Muscle of leg (tissue), 11 donors: Measurements from ENCODE around the gene CDK13. TPM values are rescaled to one million over a fixed set of nuclear protein-coding genes. Genes with fewer than 3 reads are reported as not detected.
A peak's percentile ranks its signal among the peaks of the same experiment; 100 is the strongest.

Source experiments
- DNase-seq: peaks from one replicate; pipeline ENCODE4 v3.0.0; 2013
- H3K27ac ChIP-seq: one replicate; pipeline ENCODE4 v1.5.1; 2013; ENCODE audit warnings: mild to moderate bottlenecking, low read length, control low read depth
- H3K27me3 ChIP-seq: one replicate; pipeline ENCODE4 v1.6.1; 2013; ENCODE audit warnings: low read length; ENCODE audit not compliant: control insufficient read depth, insufficient read depth
- H3K36me3 ChIP-seq: one replicate; pipeline ENCODE4 v1.6.1; 2013; ENCODE audit warnings: low read length; ENCODE audit not compliant: control insufficient read depth, insufficient read depth
- H3K4me1 ChIP-seq: one replicate; pipeline ENCODE4 v1.6.1; 2013; ENCODE audit warnings: low read length; ENCODE audit not compliant: control insufficient read depth, insufficient read depth
- H3K4me3 ChIP-seq: one replicate; pipeline ENCODE4 v1.5.1; 2013; ENCODE audit warnings: low read length, control low read depth
- H3K9me3 ChIP-seq: replicated peaks from 2 replicates; pipeline ENCODE4 v1.6.1; 2013; ENCODE audit warnings: low read depth, low read length; ENCODE audit not compliant: control insufficient read depth
- WGBS: methylation state at CpG from one replicate; pipeline ENCODE4 v1.1.5; 2013; ENCODE audit warnings: missing lambda C conversion rate; ENCODE audit not compliant: insufficient coverage; 5-methylcytosine and 5-hydroxymethylcytosine counted together
- polyA plus RNA-seq, 8 donors: library from polyadenylated mRNA; unstranded; fragments of 120-200 nt; gene quantifications; one replicate each; pipeline versions ENCODE4 v1.2.1 to v1.2.3, GENCODE V29; 2013; ENCODE audit warnings: inconsistent platforms in 1 of 8, low replicate concordance in 1 of 8; ENCODE audit not compliant: insufficient read length in 8 of 8, insufficient read depth in 1 of 8
- total RNA-seq: library from RNA; stranded (reverse); fragments of 120-200 nt; gene quantifications from one replicate; pipeline ENCODE4 v1.2.4, GENCODE V29; 2013

The CDK13 gene
- total and polyA plus RNA-seq, 9 donors, result 32.3 to 52.8 (median 34.1) TPM

- Histone ChIP-seq H3K4me1 (no peaks in the 10 kb centered on the region), H3K27ac (no peak overlapping the region), H3K9me3 (no peaks in the 10 kb centered on the region), H3K4me3 (no peak overlapping the region), H3K36me3 (peaks cover 7% of the 10 kb centered on the region), H3K27me3 (no peaks in the 10 kb centered on the region)
- no CpG with 5 or more reads among the region's 2 CpGs for WGBS
- DNase-seq, result no peak
Observed at GRCh38 chr7:40041456-40041855, 91.4 kb downstream of the CDK13 start.

- Histone ChIP-seq H3K9me3 (no peaks in the 10 kb centered on the region), H3K4me3 (no peak overlapping the region), H3K27me3 (no peaks in the 10 kb centered on the region), H3K27ac (no peak overlapping the region), H3K36me3 (peaks cover 8% of the 10 kb centered on the region), H3K4me1 (no peaks in the 10 kb centered on the region)
- no peak for DNase-seq
- no CpG with 5 or more reads among the region's 2 CpGs for WGBS
Observed at GRCh38 chr7:40043164-40043563, 93.1 kb downstream of the CDK13 start.

GRCh38 chr7:40047661-40048060, 97.6 kb downstream of the CDK13 start:
- Histone ChIP-seq H3K36me3 (peaks cover 5% of the 10 kb centered on the region), H3K9me3 (no peaks in the 10 kb centered on the region), H3K27me3 (no peaks in the 10 kb centered on the region), H3K27ac (no peak overlapping the region), H3K4me1 (no peaks in the 10 kb centered on the region), H3K4me3 (no peak overlapping the region)
- no peak for DNase-seq
- no CpG with 5 or more reads among the region's 1 CpG for WGBS

GRCh38 chr7:40057292-40057691, 107.2 kb downstream of the CDK13 start:
- Histone ChIP-seq H3K27me3 (no peaks in the 10 kb centered on the region), H3K4me3 (no peak overlapping the region), H3K27ac (no peak overlapping the region), H3K36me3 (peaks cover 6% of the 10 kb centered on the region), H3K4me1 (no peaks in the 10 kb centered on the region), H3K9me3 (no peaks in the 10 kb centered on the region)
- WGBS, result 31% methylated on average over 2 of the region's 2 CpGs
- peak; percentile 31 for DNase-seq

GRCh38 chr7:40058026-40058425, 108.0 kb downstream of the CDK13 start:
- H3K27ac ChIP-seq, result no peak overlapping the region
- WGBS, result 88% methylated on average over 2 of the region's 2 CpGs
- H3K27me3 ChIP-seq, result no peaks in the 10 kb centered on the region
- H3K4me1 ChIP-seq, result no peaks in the 10 kb centered on the region
- no peak overlapping the region for H3K4me3 ChIP-seq
- H3K36me3 ChIP-seq, result peaks cover 7% of the 10 kb centered on the region
- no peak for DNase-seq
- H3K9me3 ChIP-seq, result no peaks in the 10 kb centered on the region

- Histone ChIP-seq H3K4me1 (no peaks in the 10 kb centered on the region), H3K4me3 (no peak overlapping the region), H3K9me3 (no peaks in the 10 kb centered on the region), H3K27ac (no peak overlapping the region), H3K36me3 (peaks cover 8% of the 10 kb centered on the region), H3K27me3 (no peaks in the 10 kb centered on the region)
- no peak for DNase-seq
Observed at GRCh38 chr7:40058636-40059035, 108.6 kb downstream of the CDK13 start.

- Histone ChIP-seq H3K4me1 (no peaks in the 10 kb centered on the region), H3K27ac (no peak overlapping the region), H3K27me3 (no peaks in the 10 kb centered on the region), H3K36me3 (peaks cover 8% of the 10 kb centered on the region), H3K4me3 (no peak overlapping the region), H3K9me3 (no peaks in the 10 kb centered on the region)
- WGBS, result 80% methylated on average over 1 of the region's 6 CpGs
- no peak for DNase-seq
Observed at GRCh38 chr7:40059057-40059456, 109.0 kb downstream of the CDK13 start.

GRCh38 chr7:40072268-40072667, 122.2 kb downstream of the CDK13 start:
- WGBS, result no CpG with 5 or more reads among the region's 5 CpGs
- H3K9me3 ChIP-seq, result no peaks in the 10 kb centered on the region
- peaks cover 2% of the 10 kb centered on the region for H3K36me3 ChIP-seq
- H3K27ac ChIP-seq, result no peak overlapping the region
- no peaks in the 10 kb centered on the region for H3K4me1 ChIP-seq
- no peaks in the 10 kb centered on the region for H3K27me3 ChIP-seq
- no peak for DNase-seq
- no peak overlapping the region for H3K4me3 ChIP-seq

- 100% methylated on average over 1 of the region's 2 CpGs for WGBS
- no peak overlapping the region for H3K4me3 ChIP-seq
- no peaks in the 10 kb centered on the region for H3K4me1 ChIP-seq
- no peak for DNase-seq
- no peak overlapping the region for H3K27ac ChIP-seq
- no peaks in the 10 kb centered on the region for H3K9me3 ChIP-seq
- no peaks in the 10 kb centered on the region for H3K27me3 ChIP-seq
- no peaks in the 10 kb centered on the region for H3K36me3 ChIP-seq
Observed at GRCh38 chr7:40073239-40073638, 123.2 kb downstream of the CDK13 start.

GRCh38 chr7:40077849-40078248, 127.8 kb downstream of the CDK13 start:
- WGBS, result no CpG with 5 or more reads among the region's 3 CpGs
- no peak overlapping the region for H3K27ac ChIP-seq

GRCh38 chr7:40092182-40092581, 142.1 kb downstream of the CDK13 start:
- Histone ChIP-seq H3K36me3 (peaks cover 42% of the 10 kb centered on the region), H3K27me3 (no peaks in the 10 kb centered on the region), H3K4me1 (no peaks in the 10 kb centered on the region), H3K27ac (no peak overlapping the region), H3K4me3 (no peak overlapping the region), H3K9me3 (no peaks in the 10 kb centered on the region)
- no peak for DNase-seq
- WGBS, result no CpG with 5 or more reads among the region's 2 CpGs

More at GRCh38 chr7:40077849-40078248, 127.8 kb downstream of the CDK13 start:
- H3K4me3 ChIP-seq, result no peak overlapping the region
- DNase-seq, result no peak
- peaks cover 4% of the 10 kb centered on the region for H3K36me3 ChIP-seq
- H3K27me3 ChIP-seq, result no peaks in the 10 kb centered on the region
- H3K4me1 ChIP-seq, result no peaks in the 10 kb centered on the region
- H3K9me3 ChIP-seq, result no peaks in the 10 kb centered on the region
